HG02642 (cell line): ENCODE results near the gene AGA.

Experiments used
- ATAC-seq: cut with Tn5 transposase; IDR thresholded peaks from one replicate; pipeline ENCODE4 v1.9.1; 2021; ENCODE audit warnings: mild to moderate bottlenecking; ENCODE audit not compliant: unreplicated experiment, poor library complexity

AGA gene

DNA sequence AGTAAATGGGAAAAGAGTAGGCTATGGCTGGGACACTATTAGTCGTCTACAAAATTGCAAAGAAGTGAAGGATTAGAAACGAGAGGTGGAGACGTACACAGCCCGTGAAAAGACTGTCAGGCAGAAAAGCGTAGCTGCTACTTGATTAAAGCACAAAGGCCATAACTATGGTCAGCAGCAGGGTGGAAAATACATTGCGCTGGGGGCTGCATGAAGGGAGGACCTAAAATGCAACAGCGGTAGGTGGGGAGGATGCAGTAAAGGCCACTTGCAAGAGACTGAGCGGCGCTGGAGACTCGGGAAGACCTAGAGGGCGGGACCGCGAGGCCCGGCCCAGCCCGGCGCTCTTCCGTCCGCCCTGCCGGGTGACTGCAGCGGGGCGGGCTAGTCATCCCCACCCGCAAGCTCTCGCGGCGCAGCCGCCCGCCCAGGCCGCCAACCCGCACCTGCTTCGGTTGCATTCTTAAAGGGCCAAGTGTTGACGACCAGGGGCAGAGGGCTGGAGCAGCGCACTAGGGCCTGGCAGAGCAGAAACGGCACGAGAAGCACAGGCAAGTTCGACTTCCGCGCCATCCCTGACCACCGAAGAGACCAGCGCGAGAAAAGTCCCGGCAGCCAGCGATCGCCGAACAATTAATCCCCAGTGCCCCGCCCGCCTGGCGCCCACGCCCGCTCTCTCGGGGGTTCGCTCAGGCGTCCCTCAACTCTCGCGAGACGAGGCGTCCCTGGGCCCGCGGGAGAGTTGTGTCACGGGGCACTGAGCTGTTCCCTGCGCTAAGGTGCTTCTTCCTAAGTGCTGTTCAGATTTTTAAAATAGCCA lies at the start of gene AGA:
AGA (minus strand) TSS at position 635 of the 820 bp plus-strand sequence; CDS start at position 573, 62 bp downstream.
- peak; percentile 93 for ATAC-seq

DNA sequence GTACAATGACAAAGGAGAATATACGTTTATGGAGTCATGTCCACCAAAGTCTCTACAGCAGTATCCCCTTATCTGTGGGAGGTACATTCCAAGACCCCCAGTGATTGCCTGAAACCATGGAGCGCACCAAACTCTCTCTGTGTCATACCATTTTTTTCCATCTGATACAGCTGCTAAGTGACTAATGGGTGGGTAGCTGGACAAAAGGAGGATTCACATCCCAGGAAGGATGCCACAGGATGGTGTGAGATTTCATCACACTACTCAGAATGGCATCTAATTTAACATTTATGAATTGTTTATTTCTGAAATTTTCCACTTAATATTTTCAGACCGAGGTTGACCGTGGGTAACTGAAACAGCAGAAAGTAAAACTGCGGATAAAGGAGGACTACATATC lies 49.8 kb upstream of the AGA start:
- no peak for ATAC-seq

DNA sequence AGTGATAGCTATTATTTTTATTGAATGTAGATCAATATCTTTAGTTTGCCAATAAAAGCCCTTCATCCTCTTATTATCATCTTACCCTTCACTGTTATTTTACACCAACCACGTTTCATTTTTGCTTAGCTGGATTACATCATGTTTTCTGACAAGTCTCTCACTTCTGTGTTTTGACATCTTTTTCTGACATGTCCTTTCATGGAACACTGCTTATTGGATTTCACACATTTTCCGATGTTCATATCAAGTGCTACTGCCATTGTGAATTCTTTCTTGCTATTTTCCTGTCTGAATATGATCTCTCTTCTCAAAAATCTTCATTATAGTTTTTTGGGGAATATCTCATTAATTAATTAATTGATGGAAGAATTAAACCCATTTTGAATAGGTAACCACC lies 48.5 kb upstream of the AGA start:
- no peak for ATAC-seq

DNA sequence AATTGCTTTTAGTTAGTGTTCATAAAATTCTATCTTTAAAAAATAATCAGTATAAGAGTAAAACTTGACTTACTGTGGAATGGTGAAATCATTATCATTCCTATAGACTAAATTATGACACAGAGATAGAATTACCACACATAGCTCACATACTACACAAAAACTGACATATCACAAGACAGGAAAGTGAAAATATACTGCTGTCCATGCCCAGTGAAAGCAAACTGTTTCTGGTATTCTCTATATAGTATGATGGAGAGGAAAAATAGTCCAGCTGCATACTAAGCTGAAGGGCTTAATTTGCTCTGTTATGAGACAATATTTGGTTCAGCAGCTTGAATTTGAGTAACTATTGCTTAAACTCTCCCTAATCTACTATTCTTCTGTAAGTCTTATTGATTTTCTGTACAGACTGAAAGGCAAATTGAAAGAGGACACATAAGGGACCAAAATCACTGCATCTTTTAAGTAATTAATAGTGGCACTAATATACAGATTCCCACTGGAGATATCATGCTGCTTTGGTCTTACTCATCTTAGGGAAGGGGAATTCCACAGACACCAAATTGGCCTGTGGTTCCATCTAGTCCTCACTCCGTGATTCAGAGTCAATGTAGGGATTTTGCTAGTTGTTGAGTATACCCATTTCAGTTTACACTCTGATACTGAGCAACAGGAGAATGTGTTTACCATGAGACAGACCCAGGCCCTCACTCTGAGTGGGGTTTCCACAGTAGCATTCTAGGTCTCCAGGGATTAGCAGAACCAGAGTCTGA lies 47.4 kb upstream of the AGA start:
- ATAC-seq, result no peak

DNA sequence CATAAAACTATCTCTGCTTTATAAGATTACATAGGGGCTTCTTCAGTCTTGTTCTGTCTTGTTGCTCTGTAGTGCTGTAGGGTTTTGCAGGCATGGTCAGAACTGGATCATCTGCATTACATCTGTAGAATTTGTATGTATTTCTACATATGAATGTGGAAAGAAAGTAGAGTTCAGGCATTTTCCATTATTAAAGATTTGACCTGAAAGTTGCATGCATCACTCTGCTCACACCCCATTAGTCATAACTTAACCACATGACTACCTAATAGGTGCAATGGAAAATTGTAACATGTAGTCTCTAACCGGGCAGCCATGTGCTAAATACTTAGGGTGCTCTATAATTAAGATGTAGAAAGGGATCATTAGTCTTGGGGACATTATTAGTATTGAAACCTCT lies 45.7 kb upstream of the AGA start:
- no peak for ATAC-seq

DNA sequence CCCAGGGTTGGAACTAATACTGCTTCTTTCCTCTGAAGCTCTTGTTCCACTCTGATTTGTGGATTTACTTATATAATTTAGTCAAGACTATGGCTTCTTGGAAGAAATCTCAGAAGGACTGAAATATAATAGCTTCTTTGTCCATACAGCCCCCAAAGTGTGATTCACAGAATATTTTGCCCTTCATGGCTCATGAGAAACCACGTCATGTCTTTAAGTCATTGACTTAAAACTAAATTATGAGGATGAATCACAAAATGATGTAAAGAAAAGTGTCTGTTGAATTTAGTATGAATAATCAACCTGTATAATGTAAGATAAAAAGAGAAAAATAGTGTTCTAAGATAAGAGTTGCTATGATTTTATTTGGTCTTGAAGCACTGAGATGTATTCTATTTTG lies 43.3 kb upstream of the AGA start:
- no peak for ATAC-seq

DNA sequence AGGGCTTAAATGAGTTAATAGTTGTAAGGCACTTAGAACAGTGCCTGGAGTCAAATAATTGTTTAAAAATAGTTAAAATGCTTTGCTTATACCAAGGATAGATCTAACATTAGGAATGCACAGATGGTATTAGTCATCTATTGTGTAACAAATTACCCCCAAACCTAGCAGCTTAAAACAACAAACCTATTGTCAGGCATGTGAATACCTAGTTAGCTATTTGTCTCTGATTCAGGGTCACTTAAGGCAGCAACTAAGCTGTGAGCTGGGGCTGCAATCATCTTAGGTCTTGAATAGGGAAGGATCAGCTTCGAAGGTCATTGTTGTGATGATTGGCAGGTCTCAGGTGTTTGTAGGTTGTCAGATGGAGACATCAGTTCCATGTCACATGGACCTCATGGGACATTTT lies 42.4 kb upstream of the AGA start:
- ATAC-seq, result no peak

DNA sequence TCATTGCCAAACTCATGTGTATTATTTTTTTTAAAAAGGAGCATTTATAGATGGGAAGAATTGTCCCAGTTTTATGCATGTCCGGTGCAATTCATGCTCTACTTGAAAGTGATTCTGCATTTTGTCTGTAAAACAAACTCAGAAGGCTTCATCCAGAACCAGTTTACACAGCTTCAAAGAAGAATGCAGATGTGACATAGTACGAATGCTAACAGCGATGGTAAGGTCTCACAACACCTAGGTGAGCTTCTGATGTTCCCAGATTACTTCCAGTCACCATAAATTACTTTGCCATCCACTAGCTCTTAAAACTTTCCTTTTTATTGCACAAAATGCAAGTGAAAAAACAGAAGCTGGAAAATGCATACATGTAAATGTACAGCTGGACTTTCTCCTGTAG lies 41.5 kb upstream of the AGA start:
- no peak for ATAC-seq

DNA sequence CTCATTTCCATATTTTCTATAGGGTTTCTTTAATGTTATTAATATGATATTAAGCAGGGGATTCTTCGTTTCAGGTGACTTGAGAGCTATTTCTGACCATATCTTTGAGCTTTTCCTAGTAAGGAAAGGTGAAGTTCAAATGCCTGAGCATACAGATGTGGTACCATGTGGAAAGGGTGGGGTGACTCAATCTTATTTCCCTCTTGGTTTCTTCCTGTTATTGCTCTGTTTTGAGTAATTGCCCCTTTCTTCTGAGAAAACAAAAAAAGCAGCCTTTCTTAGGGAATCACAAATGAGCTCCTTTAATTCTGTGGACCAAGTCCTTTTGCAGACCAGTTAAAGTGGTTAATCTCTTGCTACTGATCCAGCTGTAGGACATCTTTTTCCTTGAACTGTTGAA lies 41.0 kb upstream of the AGA start:
- ATAC-seq, result no peak

DNA sequence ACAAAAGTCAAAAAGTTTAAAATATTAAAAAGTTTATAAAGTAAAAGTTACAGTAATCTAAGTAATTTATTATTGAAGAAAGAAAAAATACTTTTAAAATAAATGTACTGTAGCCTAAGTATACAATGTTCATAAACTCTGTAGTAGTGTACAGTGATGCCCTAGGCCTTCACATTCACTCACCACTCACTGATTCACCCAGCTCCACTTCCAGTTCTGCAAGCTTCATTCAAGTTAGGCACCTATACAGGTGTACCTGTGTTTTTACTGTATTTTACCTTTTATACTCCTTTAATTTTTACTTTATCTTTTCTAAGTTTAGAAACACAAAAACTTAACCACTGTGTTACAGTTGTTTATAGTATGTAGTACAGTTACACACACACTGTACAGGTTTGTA lies 40.1 kb upstream of the AGA start:
- ATAC-seq, result no peak

DNA sequence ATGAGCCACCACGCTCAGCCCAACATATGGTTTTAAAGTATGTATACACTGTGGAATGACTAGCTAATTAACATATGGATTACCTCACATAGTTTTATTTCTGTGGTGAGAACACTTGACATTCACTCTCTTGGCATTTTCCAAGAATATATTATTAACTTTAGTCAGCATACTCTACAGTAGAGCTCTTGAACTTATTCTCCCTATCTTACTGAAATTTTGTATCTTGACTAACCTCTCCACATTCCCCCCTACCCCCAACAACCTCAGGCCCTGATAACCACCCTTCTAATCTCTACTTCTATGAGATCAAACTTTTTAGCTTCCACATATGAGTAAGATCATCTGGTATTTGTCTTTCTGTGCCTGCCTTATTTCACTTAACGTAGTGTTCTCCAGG lies 38.6 kb upstream of the AGA start:
- ATAC-seq, result no peak

DNA sequence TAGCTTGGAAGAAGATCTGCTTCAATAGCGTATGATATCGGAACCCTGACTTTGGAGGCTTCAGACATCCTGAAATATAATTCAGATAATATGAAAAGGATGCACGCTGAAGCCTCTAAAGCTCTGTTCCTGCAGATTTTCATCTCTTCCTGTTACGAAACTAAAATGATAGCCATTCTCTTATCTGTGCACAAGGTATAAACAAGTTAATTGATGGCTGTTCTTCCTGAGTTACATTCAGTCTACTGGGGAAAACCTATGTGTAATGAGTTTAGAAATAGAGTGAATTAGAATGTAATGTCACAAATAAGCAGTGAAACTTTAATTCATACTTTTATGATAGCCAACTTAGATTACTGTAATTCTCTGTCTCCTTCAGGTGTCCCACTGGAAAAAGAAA lies 36.8 kb upstream of the AGA start:
- no peak for ATAC-seq

DNA sequence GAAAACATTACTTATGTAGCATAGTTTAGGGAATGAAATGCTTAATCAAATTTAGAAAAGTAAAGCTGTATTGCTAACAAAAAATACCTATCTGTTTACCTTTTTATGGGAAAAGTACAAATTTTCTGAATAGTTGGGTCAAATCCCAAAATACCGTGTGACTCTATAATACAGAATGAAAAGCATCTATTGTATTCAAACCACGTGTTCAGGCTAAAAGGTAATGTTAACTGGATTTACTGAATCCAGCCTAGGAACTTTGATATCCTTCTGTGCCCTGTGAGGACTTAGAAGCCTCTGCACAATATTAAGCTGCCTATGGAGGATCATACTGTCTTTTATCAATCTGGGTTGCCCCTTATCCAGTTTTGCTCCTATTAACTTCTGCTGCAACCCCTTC lies 36.3 kb upstream of the AGA start:
- ATAC-seq, result no peak

DNA sequence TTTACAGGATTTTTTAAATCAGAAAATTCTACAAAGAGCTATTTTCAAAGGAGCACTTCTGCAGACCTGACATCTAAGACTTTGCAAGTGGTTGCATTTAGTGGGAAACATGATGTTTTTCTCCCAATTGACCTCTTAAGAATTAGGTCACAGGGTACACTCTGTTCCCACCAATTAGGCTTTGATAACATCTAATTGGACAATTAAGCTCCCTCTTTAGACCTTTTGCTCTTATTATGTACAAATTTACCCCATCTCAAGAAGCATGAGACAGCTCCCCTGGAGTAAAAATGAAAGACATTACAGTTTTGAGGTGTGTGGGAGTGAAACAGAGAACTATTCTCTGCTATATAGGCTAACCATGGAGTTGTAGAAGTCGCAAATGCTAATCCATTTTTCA lies 31.8 kb upstream of the AGA start:
- no peak for ATAC-seq

DNA sequence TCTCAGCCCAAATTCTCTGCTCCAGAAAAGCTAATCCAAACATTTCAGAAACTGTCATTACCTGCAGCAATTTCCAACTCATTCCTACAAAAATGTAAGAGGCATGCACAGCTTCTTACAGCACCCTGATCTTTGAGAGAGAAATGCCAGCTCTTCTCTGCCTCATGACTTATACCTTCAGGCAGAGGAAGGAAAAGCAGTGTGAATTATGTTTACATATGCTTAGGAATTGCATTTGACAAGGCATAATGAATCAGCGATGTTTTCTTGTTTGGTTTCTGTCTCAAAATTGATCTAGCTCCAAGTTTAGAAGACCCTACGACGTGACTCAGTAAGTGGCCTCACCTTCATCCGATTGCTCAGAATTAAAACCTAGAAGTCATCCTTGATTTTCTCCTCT lies 21.8 kb upstream of the AGA start:
- ATAC-seq, result no peak

DNA sequence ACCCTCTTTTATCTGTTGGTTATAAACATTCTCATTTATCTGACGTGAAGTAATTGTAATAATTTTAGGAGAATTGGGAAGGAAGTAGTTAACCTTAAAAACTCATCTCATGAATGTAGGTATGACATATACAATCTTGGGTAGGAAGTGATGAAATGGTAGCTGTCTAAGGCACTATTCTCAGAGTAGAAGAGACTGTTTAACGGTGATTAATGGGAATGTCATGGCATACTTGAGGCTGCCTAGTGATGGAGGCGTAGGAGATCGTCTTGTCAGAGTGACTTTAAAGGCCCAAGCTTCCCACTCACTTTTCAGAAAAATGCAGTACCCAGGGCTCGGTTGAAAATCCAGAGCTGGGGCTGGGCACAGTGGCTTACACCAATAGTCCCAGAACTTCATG lies 19.4 kb upstream of the AGA start:
- no peak for ATAC-seq

DNA sequence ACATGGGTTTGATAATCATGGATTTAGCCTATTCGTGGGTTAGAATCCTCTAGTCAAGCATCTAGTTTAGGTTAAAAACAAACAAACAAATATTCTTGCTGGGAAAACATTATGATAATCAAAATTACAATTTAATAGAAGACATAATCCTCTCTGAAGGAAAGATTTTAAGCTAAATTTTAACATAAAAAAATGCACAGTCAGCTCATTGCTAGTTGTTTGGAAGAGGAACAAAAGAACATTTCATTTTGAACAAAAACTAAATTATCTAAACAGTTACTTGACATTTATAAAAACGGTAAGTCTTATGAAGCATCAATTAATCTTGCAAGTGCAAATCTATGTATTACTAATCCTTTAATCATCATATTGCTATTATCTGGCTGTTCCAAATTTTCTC lies 18.2 kb upstream of the AGA start:
- ATAC-seq, result no peak

DNA sequence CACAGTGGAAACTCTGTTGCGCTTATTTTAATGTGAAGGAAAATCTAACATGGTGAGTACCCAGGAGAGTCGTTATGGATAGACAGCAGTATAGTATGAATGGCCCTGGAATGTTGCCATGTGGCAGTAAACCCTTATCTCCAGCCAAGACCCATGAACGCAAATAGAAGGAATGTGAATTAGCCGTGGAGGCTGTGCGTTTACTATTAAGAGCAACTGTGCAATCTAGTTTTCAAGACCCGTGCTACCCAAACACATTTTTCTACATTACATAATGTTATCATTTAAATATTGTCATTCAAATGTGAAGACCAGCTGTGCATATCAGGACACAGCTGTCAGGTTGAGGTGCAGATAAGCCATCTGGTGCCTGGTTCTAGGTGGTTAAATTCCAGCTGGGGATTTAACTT lies 13.3 kb upstream of the AGA start:
- ATAC-seq, result no peak

DNA sequence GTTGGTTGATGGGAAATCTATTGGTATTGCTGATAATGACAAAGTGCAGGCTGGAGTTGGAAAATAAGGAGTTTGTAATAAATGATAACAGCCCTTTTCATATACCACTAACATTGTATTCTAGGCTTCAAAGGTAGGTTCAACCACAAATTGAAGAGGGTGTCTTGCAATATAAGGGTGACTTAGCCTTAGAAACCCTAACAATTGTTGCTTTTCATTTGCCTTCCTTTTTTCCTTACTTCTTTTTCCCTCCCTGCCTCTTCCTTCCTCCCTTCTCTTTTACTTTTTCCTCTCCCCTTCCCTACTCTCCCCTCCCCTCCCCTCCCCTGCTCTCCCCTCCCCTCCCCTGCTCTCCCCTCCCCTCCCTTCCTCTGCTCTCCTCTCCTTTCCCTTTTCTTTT lies 10.9 kb upstream of the AGA start:
- ATAC-seq, result no peak

DNA sequence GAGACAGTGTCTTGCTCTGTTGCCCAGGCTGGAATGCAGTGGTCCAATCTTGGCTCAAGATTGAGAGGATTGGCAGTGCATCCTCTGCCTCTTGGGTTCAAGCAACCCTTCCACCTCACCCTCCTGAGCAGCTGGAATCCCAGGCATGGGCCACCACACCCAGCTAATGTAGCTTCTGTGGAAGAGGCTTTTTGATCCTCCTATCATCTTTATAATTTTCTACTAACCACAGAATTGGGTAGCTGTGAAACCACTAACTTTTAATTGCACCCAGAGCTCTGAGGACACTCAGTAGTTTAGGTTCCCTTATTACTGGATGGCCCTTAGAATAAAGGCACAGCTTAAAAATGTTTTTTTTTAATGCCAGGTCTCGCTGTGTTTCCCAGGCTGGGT lies 8.9 kb upstream of the AGA start:
- ATAC-seq, result no peak

DNA sequence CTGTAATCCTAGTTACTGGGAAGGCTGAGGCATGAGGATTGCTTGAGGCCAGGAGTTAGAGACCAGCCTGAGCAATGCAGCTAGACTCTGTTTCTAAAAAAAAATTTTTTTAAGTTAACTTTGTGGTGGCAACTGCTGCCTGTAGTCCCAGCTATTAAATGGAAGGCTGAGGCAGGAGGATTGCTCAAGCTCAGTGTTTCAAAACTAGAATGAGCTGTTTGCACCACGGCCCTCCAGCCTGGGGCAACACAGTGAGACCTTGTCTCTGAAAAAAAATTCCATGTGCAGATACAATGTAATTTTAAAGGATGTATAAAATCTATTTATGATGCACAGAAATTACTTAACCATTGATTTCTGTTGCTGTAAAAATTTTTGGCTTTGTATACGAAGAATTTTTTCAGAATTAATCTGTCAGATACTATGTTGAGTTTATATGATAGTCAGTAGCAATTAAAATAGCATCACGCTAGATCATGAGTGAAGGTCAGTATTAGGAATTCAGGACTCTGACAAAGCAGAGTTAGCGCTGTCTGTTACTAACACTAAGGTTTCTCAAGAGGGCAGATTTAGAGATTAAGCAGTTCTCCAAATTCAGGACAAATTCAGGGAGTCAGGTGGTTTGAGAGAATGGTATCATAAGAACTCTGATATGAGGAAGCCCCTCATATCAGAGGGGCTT lies 8.3 kb upstream of the AGA start:
- no peak for ATAC-seq
